HL-60 (cell line): ENCODE results near the gene RAET1E.

Source experiments
- DNase-seq, 2 experiments: peaks; one replicate each; pipeline ENCODE4 v3.0.0-alpha.2; 2010 to 2020; ENCODE audit warnings: low read depth in 1 of 2, low spot score in 1 of 2
- H3K27ac ChIP-seq: fragments of 250-450 bp; sonication (Bioruptor Pico); replicated peaks from 2 replicates; pipeline ENCODE4 v1.5.1; 2020; ENCODE audit warnings: mild to moderate bottlenecking, moderate library complexity
- H3K27me3 ChIP-seq: fragments of 250-450 bp; sonication (Bioruptor Pico); 2 replicates; pipeline ENCODE4 v1.5.1; 2021; ENCODE audit warnings: mild to moderate bottlenecking, moderate library complexity; ENCODE audit not compliant: insufficient read depth, poor library complexity, severe bottlenecking
- H3K4me3 ChIP-seq: replicated peaks from 2 replicates; pipeline ENCODE4 v1.5.1; 2011; ENCODE audit warnings: mild to moderate bottlenecking, control low read depth, low read length; ENCODE audit not compliant: insufficient read depth
- GABPA ChIP-seq: IDR thresholded peaks from 2 replicates; pipeline ENCODE4 v1.6.1; 2012; ENCODE audit warnings: low read depth
- POLR2AphosphoS5 ChIP-seq: IDR thresholded peaks from 2 replicates; pipeline ENCODE4 v1.6.1; 2012; ENCODE audit warnings: low read depth
- SPI1 ChIP-seq: IDR thresholded peaks from 2 replicates; pipeline ENCODE4 v1.6.1; 2012; ENCODE audit warnings: low read depth, mild to moderate bottlenecking, borderline replicate concordance
- TF ChIP-seq, protein P1 (sequence below): IDR thresholded peaks from 2 replicates; pipeline ENCODE4 v1.6.1; 2012; ENCODE audit warnings: low read depth; ENCODE audit not compliant: insufficient replicate concordance
- TF ChIP-seq, protein P2 (sequence below): IDR thresholded peaks from one replicate; pipeline ENCODE4 v1.5.1; 2011; ENCODE audit warnings: low read length, control low read depth, inconsistent platforms; ENCODE audit not compliant: insufficient read depth

RAET1E gene

DNA sequence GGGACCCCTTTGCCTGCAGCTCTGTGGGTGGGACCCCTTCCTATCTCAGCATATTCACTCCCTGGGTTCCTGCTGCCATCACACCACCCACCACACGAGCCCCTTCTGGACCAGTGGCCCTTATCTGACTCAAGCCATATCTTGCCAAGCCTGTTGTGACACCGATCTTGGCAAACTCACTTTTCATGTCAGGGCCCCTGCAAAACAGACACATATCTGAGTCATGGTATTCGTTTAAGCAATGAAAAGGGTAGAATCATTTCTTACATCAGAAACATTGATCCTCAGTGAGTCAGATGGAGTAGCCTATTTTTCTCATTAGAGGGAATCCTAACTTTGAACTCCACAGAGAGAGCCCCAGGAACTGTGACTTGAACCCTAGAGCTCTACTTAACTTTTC, 10.6 kb downstream of the RAET1E start:
- no peaks in the 10 kb centered on the region for H3K27me3 ChIP-seq
- H3K4me3 ChIP-seq = no peak overlapping the region
- DNase-seq = no peak
- no peak overlapping the region for H3K27ac ChIP-seq
- TF ChIP-seq SPI1 = no peak
- TF ChIP-seq, protein P1, sequence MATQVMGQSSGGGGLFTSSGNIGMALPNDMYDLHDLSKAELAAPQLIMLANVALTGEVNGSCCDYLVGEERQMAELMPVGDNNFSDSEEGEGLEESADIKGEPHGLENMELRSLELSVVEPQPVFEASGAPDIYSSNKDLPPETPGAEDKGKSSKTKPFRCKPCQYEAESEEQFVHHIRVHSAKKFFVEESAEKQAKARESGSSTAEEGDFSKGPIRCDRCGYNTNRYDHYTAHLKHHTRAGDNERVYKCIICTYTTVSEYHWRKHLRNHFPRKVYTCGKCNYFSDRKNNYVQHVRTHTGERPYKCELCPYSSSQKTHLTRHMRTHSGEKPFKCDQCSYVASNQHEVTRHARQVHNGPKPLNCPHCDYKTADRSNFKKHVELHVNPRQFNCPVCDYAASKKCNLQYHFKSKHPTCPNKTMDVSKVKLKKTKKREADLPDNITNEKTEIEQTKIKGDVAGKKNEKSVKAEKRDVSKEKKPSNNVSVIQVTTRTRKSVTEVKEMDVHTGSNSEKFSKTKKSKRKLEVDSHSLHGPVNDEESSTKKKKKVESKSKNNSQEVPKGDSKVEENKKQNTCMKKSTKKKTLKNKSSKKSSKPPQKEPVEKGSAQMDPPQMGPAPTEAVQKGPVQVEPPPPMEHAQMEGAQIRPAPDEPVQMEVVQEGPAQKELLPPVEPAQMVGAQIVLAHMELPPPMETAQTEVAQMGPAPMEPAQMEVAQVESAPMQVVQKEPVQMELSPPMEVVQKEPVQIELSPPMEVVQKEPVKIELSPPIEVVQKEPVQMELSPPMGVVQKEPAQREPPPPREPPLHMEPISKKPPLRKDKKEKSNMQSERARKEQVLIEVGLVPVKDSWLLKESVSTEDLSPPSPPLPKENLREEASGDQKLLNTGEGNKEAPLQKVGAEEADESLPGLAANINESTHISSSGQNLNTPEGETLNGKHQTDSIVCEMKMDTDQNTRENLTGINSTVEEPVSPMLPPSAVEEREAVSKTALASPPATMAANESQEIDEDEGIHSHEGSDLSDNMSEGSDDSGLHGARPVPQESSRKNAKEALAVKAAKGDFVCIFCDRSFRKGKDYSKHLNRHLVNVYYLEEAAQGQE = no peak
- TF ChIP-seq, protein P2, sequence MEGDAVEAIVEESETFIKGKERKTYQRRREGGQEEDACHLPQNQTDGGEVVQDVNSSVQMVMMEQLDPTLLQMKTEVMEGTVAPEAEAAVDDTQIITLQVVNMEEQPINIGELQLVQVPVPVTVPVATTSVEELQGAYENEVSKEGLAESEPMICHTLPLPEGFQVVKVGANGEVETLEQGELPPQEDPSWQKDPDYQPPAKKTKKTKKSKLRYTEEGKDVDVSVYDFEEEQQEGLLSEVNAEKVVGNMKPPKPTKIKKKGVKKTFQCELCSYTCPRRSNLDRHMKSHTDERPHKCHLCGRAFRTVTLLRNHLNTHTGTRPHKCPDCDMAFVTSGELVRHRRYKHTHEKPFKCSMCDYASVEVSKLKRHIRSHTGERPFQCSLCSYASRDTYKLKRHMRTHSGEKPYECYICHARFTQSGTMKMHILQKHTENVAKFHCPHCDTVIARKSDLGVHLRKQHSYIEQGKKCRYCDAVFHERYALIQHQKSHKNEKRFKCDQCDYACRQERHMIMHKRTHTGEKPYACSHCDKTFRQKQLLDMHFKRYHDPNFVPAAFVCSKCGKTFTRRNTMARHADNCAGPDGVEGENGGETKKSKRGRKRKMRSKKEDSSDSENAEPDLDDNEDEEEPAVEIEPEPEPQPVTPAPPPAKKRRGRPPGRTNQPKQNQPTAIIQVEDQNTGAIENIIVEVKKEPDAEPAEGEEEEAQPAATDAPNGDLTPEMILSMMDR = no peak
- TF ChIP-seq GABPA = no peak
- TF ChIP-seq POLR2AphosphoS5 = no peak

DNA sequence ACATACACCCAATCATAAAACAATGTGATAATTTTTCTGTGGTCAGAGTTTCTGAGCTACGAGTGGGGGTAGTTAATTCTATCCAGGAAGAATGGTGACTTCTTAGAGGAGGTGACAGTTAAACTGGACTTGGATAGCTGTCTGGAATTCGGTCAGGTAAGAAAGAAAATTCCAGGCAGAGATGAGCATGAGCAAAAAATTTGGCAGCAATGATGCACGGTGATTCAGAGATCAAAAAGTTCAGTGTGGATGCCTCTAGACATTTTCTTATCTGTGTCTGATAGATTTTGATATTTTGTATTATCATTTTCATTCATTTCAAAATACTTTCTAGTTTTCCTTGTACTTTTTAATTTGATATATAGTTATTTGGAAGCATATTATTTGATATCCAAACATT, 12.0 kb downstream of the RAET1E start:
- Histone ChIP-seq H3K4me3 (no peak overlapping the region), H3K27ac (no peak overlapping the region)

DNA sequence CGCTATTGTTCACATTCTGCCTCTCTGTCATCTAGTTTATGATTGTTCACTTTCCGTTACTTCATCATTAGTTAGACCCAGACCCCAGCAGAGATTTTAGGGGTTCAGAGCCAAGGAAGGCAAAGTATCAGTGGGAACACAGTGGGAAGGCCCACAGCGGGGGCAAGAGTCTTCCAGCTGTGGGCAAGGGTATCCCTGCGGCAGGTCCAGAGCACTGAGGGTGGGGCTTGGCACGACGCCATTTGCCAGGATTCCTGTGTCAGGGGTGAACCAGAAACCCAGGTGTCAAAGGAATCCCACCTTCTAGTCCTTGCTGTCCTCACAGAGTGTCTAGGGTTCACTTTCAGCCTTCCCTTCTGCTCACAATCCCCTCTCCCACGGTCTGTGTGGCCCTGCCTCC, 13.3 kb downstream of the RAET1E start:
- TF ChIP-seq SPI1 = no peak
- H3K27ac ChIP-seq = no peak overlapping the region
- H3K4me3 ChIP-seq = no peak overlapping the region
- DNase-seq = no peak
- no peaks in the 10 kb centered on the region for H3K27me3 ChIP-seq

More for the DNA sequence above, 12.0 kb downstream of the RAET1E start:
- H3K27me3 ChIP-seq = no peaks in the 10 kb centered on the region
- TF ChIP-seq GABPA (no peak), SPI1 (no peak)
- TF ChIP-seq, protein P1 = no peak
- TF ChIP-seq, protein P2 = no peak
- no peak for DNase-seq

DNA sequence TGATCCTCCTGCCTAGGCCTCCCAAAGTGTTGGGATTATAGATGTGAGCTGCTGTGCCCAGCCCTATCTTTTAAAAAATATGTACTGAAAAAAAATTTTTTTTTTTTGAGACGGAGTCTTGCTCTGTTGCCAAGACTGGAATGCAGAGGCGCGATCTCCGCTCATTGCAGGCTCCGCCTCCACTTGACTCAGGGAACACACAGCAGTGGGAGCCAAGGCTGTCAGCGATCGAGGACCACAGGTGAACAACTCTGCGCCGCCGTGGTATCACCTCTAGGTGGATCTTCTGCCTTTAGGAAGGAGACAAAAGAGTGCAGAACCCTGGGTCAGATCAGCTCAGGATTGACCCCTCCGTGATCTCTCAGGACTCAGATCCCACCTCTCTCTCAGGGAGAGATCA, 13.7 kb downstream of the RAET1E start:
- H3K27me3 ChIP-seq = no peaks in the 10 kb centered on the region

More for the DNA sequence above, 13.7 kb downstream of the RAET1E start:
- no peak overlapping the region for H3K4me3 ChIP-seq
- H3K27ac ChIP-seq = no peak overlapping the region
- no peak for DNase-seq
- TF ChIP-seq, protein P2 = no peak
- TF ChIP-seq SPI1 (no peak), GABPA (no peak), POLR2AphosphoS5 (no peak)
- TF ChIP-seq, protein P1 = no peak
